PFSK-1 (cell line): ENCODE measurements around the gene HHIPL1.

Experiments
- POLR2AphosphoS5 ChIP-seq: IDR thresholded peaks from 2 replicates; pipeline ENCODE4 v1.6.1; 2012; ENCODE audit warnings: low read depth, mild to moderate bottlenecking, control low read depth, low read length, moderate library complexity
- TAF1 ChIP-seq: IDR thresholded peaks from 2 replicates; pipeline ENCODE4 v1.6.1; 2012; ENCODE audit warnings: low read length, control low read depth, borderline replicate concordance; ENCODE audit not compliant: insufficient read depth

DNA sequence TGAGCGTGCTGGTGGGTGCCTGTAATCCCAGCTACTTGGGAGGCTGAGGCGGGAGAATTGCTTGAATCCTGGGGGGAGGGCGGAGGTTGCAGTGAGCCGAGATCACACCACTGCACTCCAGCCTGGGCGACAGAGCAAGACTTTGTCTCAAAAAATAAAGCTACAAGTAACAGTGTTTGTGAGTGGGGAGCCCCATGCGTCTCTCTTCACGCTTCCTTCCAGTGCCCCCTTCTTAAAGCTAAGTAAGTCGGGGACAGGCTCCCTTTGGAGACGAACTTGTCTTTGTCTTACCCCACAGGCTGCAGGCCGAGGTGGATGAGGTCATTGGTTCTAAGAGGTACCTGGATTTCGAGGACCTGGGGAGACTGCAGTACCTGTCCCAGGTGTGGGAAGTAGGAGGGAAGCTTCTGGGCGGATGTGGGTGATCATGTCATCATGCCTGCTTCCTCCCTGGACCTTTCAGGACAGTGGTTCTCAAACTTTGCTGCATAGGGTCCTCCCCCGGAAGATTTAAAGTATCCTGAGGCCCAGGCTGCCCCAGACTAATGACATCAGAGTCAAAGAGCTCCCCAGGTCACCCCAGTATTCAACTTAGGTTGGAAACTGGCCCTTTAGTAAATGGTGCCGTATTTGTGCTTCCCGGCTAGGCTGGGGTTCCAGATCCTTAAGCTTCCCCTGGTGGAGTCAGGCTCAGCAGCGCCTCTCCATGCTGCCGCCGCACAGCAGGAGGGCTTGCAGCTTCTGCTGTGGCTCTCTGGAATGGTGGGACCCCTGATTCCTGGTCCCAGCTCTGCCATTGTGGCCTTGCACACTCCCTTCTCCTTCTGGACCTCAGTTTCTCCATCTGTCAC, 76.2 kb downstream of the HHIPL1 start:
- TF ChIP-seq TAF1 = no peak
- TF ChIP-seq POLR2AphosphoS5 = no peak
